Measurements from ENCODE around the gene HSDL1.

The HSDL1 gene

GRCh38 chr16:84175350-84176081 is 30.5 kb upstream of the HSDL1 start:
- DNase-seq, result peak; percentile 23

GRCh38 chr16:84174396-84174795 is 29.4 kb upstream of the HSDL1 start:
- no peak for DNase-seq

- no peak for DNase-seq
These were observed 24.9 kb upstream of the HSDL1 start for GRCh38 chr16:84169765-84170310.

GRCh38 chr16:84166796-84167695 is 22.1 kb upstream of the HSDL1 start:
- no peak for DNase-seq

GRCh38 chr16:84165746-84166145 is 20.8 kb upstream of the HSDL1 start:
- DNase-seq, result no peak

GRCh38 chr16:84161801-84162200 is 16.8 kb upstream of the HSDL1 start:
- no peak for DNase-seq

GRCh38 chr16:84161037-84161436 is 16.1 kb upstream of the HSDL1 start:
- DNase-seq, result no peak

GRCh38 chr16:84159800-84160199 is 14.8 kb upstream of the HSDL1 start:
- DNase-seq, result no peak

- no peak for DNase-seq
These were observed 14.0 kb upstream of the HSDL1 start for GRCh38 chr16:84159007-84159406.

GRCh38 chr16:84156342-84156784 is 11.4 kb upstream of the HSDL1 start:
- peak; percentile 11 for DNase-seq

- DNase-seq, result no peak
These were observed 10.8 kb upstream of the HSDL1 start for GRCh38 chr16:84155771-84156170.

- no peak for DNase-seq
These were observed 10.2 kb upstream of the HSDL1 start for GRCh38 chr16:84155226-84155625.

GRCh38 chr16:84153660-84154214 is 8.8 kb upstream of the HSDL1 start:
- no peak for DNase-seq

GRCh38 chr16:84150926-84151325 is 5.9 kb upstream of the HSDL1 start:
- DNase-seq, result no peak

- DNase-seq, result no peak
These were observed 643 bp downstream of the HSDL1 start for GRCh38 chr16:84144209-84144858.

- DNase-seq, result no peak
These were observed 1.2 kb downstream of the HSDL1 start for GRCh38 chr16:84143784-84144199.

- DNase-seq, result no peak
These were observed 1.9 kb downstream of the HSDL1 start for GRCh38 chr16:84143081-84143480.

GRCh38 chr16:84141143-84141670 is 3.8 kb downstream of the HSDL1 start:
- no peak for DNase-seq

- no peak for DNase-seq
These were observed 5.2 kb downstream of the HSDL1 start for GRCh38 chr16:84139628-84140258.

GRCh38 chr16:84138824-84139627 is 6.0 kb downstream of the HSDL1 start:
- peak; percentile 87 for DNase-seq

GRCh38 chr16:84138500-84138823 is 6.5 kb downstream of the HSDL1 start:
- DNase-seq, result no peak
